Esophagus squamous epithelium (tissue), 5 donors: ENCODE measurements around the gene LGMN. TPM values are rescaled to one million over a fixed set of nuclear protein-coding genes. Genes with fewer than 3 reads are reported as not detected.

Experiments
- DNase-seq: peaks from one replicate; lab custom pipeline; 2025; lab: John Stamatoyannopoulos, UW
- H3K27ac ChIP-seq, 4 donors: fragments of 200-600 bp; sonication (generic); one replicate each; pipeline ENCODE4 v1.5.1; 2016 to 2019; ENCODE audit warnings: mild to moderate bottlenecking in 1 of 4
- H3K27me3 ChIP-seq, 4 donors: fragments of 200-600 bp; sonication (generic); 1 replicate in 3 of 4; 2 replicates in 1 of 4; pipeline versions ENCODE4 v1.5.1 to v1.6.0; 2017 to 2021; ENCODE audit warnings: antibody characterized with exemption in 1 of 4
- H3K36me3 ChIP-seq, 3 donors: fragments of 200-600 bp; sonication (generic); one replicate each; pipeline ENCODE4 v1.5.1; 2016 to 2019
- H3K4me1 ChIP-seq, 3 donors: fragments of 200-600 bp; sonication (generic); one replicate each; pipeline ENCODE4 v1.5.1; 2017 to 2019
- H3K4me3 ChIP-seq, 4 donors: fragments of 200-600 bp; sonication (generic); 1 replicate in 3 of 4; 2 replicates in 1 of 4; pipeline ENCODE4 v1.5.1; 2016 to 2019; ENCODE audit warnings: mild to moderate bottlenecking in 2 of 4, moderate library complexity in 1 of 4
- H3K9me3 ChIP-seq, 3 donors: fragments of 200-600 bp; sonication (generic); one replicate each; pipeline ENCODE4 v1.5.1; 2016 to 2019
- POLR2A ChIP-seq, 4 donors: fragments of 450-650 bp; IDR thresholded peaks; one replicate each; pipeline ENCODE4 v1.6.1; 2017; ENCODE audit warnings: antibody characterized with exemption in 4 of 4, mild to moderate bottlenecking in 4 of 4, moderate library complexity in 3 of 4
- WGBS, 2 donors: methylation state at CpG; one replicate each; pipeline ENCODE4 v1.1.5; 2018; 5-methylcytosine and 5-hydroxymethylcytosine counted together
- intact Hi-C: fragments of 100-400 bp; cut with DNase I; formaldehyde crosslinking; loops from one replicate; pipeline ENCODE4 v1.15.0; 2022
- total RNA-seq, 4 donors: library from RNA; depleted of rRNA; stranded (reverse); fragments of >200 nt; gene quantifications; one replicate each; pipeline ENCODE4 v1.1.0, GENCODE V29; 2016
- TF ChIP-seq, protein P1 (sequence below), 6 experiments: fragments of 450-650 bp in 4 of 6; fragments of 200-600 bp in 2 of 6; sonication (generic) in 2 of 6; IDR thresholded peaks; one replicate each; pipeline ENCODE4 v1.5.1; 2016 to 2019; ENCODE audit warnings: antibody characterized with exemption in 6 of 6, mild to moderate bottlenecking in 4 of 6, moderate library complexity in 4 of 6
- donor health status: DM: yes; HTN: yes; CAD: no.

Gene LGMN
- total RNA-seq, 4 donors from 2014 or later, result 42.6 to 107 (median 70.8) TPM

GRCh38 chr14:92744198-92744597 is 4.2 kb downstream of the LGMN start:
- Histone ChIP-seq H3K4me3 (no peak overlapping the region), H3K36me3 (peaks cover 0 to 37% (median 0%) of the 10 kb centered on the region in 3 donors), H3K9me3 (no peaks in the 10 kb centered on the region), H3K27me3 (no peaks in the 10 kb centered on the region), H3K27ac (no peak overlapping the region), H3K4me1 (peaks cover 0 to 17% (median 10%) of the 10 kb centered on the region in 3 donors)
- no peak for DNase-seq
- TF ChIP-seq, protein P1, sequence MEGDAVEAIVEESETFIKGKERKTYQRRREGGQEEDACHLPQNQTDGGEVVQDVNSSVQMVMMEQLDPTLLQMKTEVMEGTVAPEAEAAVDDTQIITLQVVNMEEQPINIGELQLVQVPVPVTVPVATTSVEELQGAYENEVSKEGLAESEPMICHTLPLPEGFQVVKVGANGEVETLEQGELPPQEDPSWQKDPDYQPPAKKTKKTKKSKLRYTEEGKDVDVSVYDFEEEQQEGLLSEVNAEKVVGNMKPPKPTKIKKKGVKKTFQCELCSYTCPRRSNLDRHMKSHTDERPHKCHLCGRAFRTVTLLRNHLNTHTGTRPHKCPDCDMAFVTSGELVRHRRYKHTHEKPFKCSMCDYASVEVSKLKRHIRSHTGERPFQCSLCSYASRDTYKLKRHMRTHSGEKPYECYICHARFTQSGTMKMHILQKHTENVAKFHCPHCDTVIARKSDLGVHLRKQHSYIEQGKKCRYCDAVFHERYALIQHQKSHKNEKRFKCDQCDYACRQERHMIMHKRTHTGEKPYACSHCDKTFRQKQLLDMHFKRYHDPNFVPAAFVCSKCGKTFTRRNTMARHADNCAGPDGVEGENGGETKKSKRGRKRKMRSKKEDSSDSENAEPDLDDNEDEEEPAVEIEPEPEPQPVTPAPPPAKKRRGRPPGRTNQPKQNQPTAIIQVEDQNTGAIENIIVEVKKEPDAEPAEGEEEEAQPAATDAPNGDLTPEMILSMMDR (IDR thresholded peaks at IDR 0.05), result no peak
- no peak for TF ChIP-seq POLR2A (IDR thresholded peaks at IDR 0.05)
- WGBS, 2 donors, result 27 to 34% methylated on average over 2 of the region's 2 CpGs
- intact Hi-C loops, result no loop called here

DNA sequence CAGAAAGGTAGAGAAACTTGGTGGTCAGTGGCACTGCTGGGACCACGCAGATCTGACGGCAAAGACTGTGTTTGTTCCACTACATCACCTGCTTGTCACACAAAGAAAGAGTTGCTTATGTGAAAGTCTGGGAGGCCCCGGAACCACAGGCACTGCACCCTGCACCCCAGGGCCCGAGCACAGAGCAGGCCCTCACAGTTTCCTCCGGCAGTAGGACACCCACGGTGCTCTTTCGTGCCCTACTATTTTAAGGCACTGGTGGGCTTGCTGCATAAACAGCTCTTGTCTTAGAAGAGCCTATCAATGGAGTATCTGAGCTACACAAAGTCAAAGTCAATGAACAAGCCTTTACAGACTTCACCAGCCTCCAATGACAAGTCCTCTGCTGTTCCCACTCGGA is 8.0 kb downstream of the LGMN start:
- no peak overlapping the region for H3K27ac ChIP-seq
- H3K27me3 ChIP-seq, result no peaks in the 10 kb centered on the region
- peaks cover 0 to 9% (median 0%) of the 10 kb centered on the region in 3 donors for H3K4me1 ChIP-seq
- no peak for TF ChIP-seq POLR2A (IDR thresholded peaks at IDR 0.05)
- TF ChIP-seq, protein P1 (IDR thresholded peaks at IDR 0.05), result no peak
- no peak for DNase-seq
- H3K9me3 ChIP-seq, result no peaks in the 10 kb centered on the region
- H3K4me3 ChIP-seq, result no peak overlapping the region
- 96% methylated on average over 6 to 8 of the region's 8 CpGs for WGBS, 2 donors
- peaks cover 0 to 37% (median 0%) of the 10 kb centered on the region in 3 donors for H3K36me3 ChIP-seq
- intact Hi-C loops, result no loop called here

- DNase-seq, result no peak
- intact Hi-C loops, result no loop called here
- no peak overlapping the region for H3K4me3 ChIP-seq
- peaks cover 0 to 32% (median 0%) of the 10 kb centered on the region in 3 donors for H3K36me3 ChIP-seq
- no peaks in the 10 kb centered on the region for H3K27me3 ChIP-seq
- TF ChIP-seq, protein P1 (IDR thresholded peaks at IDR 0.05), result no peak
- no peak for TF ChIP-seq POLR2A (IDR thresholded peaks at IDR 0.05)
- H3K27ac ChIP-seq, result no peak overlapping the region
- H3K4me1 ChIP-seq, result peaks cover 0 to 10% (median 0%) of the 10 kb centered on the region in 3 donors
- no peaks in the 10 kb centered on the region for H3K9me3 ChIP-seq
- 81 to 87% methylated on average over 4 of the region's 4 CpGs for WGBS, 2 donors
These were observed 10.7 kb downstream of the LGMN start for GRCh38 chr14:92737619-92738188.

DNA sequence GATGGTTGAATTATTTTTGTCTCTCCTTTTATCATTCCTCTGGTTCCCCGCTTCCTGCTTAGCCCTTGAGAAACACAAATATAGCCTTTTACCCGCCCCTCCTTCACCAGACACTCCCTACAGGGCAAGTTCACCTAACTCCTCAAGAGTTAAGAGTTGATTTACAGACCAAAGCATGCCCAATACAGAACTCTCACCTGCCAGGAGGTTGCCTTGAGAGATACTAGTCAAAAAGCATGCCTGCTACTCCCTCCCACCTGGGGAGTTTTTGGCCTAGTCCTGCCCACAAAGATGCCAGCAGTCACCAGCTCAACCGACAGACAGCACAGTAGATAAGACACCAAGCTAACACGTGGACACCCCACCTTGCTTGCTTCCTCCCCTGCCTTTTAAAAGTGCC is 11.2 kb downstream of the LGMN start:
- peaks cover 0 to 32% (median 0%) of the 10 kb centered on the region in 3 donors for H3K36me3 ChIP-seq
- H3K4me1 ChIP-seq, result peaks cover 0 to 12% (median 0%) of the 10 kb centered on the region in 3 donors
- H3K27ac ChIP-seq, result no peak overlapping the region
- 65 to 74% methylated on average over 4 of the region's 4 CpGs for WGBS, 2 donors
- no peaks in the 10 kb centered on the region for H3K27me3 ChIP-seq
- no peaks in the 10 kb centered on the region for H3K9me3 ChIP-seq
- no peak for TF ChIP-seq POLR2A (IDR thresholded peaks at IDR 0.05)
- TF ChIP-seq, protein P1 (IDR thresholded peaks at IDR 0.05), result no peak
- intact Hi-C loops, result no loop called here
- no peak for DNase-seq
- H3K4me3 ChIP-seq, result no peak overlapping the region

DNA sequence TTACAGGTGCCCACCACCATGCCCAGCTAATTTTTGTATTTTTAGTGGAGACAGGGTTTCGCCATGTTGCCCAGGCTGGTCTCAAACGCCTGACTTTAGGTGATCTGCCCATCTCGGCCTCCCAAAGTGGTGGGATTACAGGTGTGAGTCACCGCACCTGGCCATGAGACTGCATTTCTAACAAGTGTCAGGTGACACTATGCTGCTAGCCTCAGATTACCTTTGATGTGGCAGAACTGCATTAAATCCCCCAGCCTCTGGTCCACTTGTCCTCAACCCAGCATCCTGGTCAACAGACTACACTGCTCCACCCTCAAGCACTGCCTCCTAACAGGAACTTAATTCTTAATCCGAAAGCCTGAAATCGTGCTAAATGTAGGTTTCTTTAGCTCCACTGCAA is 13.1 kb downstream of the LGMN start:
- 86 to 87% methylated on average over 5 to 6 of the region's 6 CpGs for WGBS, 2 donors
- Histone ChIP-seq H3K4me3 (no peak overlapping the region), H3K9me3 (no peaks in the 10 kb centered on the region), H3K4me1 (peaks cover 0 to 16% (median 0%) of the 10 kb centered on the region in 3 donors), H3K27ac (no peak overlapping the region), H3K27me3 (no peaks in the 10 kb centered on the region), H3K36me3 (peaks cover 0 to 32% (median 6%) of the 10 kb centered on the region in 3 donors)
- TF ChIP-seq POLR2A (IDR thresholded peaks at IDR 0.05), result no peak
- TF ChIP-seq, protein P1 (IDR thresholded peaks at IDR 0.05), result no peak
- intact Hi-C loops, result no loop called here
- no peak for DNase-seq
